HG03103 (cell line): ENCODE results near the gene TRPC4AP.

Source experiments
- ATAC-seq: cut with Tn5 transposase; IDR thresholded peaks from one replicate; pipeline ENCODE4 v1.9.1; 2021; ENCODE audit warnings: low read depth; ENCODE audit not compliant: unreplicated experiment

The TRPC4AP gene

DNA sequence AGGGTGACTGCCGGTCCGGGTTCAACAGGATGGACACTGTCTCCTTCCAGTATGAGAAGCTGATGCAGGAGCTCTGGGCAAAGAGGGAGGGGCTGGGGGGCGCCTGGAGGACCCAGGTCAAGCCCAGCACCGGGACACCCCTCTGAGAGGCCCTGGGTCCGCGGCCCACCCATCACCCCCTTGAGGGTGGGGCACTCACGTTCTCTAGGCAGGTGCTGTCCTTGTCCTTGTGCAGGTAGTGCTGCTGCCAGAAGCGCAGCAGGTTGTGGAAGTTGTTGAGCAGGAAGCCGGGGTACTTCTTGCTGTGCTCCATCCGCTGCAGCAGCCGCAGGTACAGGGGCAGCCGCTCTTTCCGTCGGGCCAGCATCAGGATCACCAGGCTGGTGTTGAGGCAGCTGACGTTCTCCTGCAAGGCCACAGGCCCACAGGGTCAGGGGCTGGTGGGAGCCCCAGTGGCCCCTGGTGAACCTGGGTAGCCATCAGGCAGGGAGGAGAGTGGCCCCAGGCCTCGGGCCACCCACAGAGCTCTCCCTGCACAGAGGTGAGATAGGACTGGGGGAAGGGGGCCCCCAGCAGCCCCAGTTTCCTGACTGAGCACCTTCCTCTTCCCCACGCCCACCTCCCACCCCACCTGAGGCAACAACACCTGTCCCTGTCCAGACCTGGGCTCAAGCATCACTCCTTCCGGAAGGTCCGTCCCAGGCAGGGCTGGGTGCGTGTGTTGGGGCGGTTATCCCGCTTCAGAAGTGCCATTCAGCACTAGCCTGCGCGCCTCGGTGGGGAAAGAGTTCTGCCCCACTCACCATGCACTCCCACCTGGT lies 89.2 kb downstream of the TRPC4AP start:
- ATAC-seq = no peak

DNA sequence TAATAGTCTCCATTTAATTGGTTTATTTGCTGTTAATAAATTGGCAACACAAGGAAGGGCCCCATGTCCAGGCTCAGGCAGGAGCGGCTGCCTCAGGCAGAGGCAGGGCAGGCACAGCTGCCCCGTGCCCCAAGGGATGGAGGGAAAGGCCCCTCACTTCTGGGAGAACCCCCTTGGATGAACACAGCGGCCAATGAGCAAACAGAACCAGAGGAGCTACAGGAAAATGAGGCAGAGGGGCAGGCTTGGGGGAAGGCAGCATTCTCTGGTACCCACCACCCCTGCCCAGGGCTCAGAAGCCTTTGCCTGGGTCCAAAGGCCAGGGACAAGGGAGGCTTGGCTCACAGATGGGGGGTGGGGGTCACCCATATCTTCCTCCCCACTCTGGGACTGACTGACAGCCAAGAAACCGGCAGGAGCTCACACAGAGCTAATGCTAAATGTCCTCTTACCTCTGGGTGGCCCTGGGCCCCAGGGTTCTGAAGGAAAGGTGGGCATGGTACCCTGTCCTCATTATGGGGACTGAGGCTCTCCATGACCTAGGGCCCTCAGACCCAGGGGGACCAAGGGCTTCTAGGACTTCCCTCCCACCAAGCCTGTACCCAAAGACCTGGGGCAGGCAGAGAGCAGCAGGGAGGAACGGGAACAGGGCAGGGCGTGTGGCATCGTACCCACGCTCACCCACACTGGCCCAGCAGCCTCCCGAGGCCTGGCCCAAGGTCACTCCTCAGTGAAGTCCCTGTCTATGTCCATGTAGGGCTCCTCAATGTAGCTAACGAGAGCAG lies 90.0 kb downstream of the TRPC4AP start:
- ATAC-seq = no peak

DNA sequence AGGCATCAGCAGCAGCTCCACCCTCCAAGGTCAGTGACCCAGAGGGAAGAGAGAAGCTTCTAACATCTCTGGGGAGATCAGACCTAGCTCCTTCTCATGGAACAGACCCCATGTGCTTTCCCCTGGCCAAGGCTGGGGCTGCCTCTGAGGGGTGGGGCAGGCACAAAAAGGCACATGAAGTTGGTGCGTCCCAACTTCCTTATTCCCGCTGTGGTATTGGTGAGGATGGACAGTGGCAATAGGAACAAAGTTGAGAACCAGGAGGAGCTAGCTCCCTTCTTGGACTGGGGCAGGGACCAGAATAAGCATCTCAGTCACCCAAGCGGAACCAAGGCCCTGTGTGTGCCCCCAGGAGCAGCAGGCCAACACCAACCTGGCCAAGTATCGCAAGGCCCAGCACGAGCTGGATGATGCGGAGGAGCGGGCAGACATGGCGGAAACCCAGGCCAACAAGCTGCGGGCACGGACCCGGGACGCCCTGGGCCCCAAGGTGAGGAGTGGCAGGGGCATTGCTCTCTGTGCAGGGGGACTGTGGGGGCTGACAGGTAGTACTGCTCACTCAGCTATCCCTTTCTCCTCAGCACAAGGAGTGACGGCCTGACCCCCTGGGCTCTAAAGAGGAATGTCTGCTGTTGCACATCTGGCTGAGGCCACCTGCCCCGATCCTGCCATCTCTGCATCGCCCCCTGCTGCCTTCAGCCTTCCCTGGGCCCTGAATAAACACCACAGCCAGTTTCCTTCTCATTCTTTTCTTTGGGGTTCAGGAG lies 90.8 kb downstream of the TRPC4AP start:
- ATAC-seq = no peak

DNA sequence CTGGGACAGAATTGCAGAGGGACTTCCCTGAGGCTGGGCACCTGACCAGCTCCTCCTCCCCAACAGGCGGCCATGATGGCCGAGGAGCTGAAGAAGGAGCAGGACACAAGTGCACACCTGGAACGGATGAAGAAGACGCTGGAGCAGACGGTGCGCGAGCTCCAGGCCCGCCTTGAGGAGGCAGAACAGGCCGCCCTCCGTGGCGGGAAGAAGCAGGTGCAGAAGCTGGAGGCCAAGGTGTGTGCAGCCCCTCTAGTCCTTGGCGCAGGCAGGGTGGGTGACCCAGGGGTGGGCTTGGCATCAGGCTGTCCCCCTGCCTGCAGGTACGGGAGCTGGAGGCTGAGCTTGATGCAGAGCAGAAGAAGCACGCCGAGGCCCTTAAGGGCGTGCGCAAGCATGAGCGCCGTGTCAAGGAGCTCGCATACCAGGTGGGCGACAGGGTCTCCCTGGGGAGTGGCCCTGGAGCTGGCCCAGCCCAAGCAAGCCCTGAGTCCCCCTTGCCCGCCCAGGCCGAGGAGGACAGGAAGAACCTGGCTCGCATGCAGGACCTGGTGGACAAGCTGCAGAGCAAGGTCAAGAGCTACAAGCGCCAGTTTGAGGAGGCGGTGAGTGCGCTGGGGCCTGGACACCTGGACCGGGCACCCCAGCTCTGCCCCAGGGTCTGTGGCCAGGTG lies 91.5 kb downstream of the TRPC4AP start:
- no peak for ATAC-seq

DNA sequence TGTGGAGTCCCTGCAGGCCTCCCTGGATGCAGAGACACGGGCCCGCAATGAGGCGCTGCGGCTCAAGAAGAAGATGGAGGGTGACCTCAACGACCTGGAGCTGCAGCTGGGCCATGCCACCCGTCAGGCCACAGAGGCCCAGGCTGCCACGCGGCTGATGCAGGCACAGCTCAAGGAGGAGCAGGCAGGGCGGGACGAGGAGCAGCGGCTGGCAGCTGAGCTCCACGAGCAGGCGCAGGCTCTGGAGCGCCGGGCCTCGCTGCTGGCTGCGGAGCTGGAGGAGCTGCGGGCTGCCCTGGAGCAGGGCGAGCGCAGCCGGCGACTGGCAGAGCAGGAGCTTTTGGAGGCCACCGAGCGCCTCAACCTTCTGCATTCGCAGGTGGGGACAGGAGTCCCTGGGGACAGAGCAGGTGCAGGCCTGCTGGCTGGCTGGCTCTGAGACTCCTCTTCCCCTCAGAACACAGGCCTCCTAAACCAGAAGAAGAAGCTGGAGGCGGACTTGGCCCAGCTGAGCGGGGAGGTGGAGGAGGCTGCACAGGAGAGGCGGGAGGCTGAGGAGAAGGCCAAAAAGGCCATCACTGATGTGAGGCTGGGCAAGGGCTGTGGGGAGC lies 92.2 kb downstream of the TRPC4AP start:
- ATAC-seq = no peak

DNA sequence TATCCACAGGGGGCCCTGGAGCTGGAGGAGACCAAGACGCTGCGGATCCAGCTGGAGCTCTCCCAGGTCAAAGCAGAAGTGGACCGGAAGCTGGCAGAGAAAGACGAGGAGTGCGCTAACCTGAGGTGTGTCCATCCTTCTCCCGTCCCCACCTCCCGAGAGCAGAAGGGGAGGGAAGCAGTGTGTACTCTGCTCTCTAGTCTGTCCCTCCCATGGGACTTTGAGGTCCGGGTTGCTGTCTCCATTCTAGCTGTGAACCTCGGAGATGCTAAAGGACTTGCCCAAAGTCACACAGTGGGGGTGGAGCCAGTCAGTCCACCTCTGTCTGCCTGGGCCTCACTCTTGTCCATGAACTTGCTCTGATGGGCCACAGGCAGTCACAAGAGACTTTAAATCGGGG lies 92.8 kb downstream of the TRPC4AP start:
- ATAC-seq = no peak

DNA sequence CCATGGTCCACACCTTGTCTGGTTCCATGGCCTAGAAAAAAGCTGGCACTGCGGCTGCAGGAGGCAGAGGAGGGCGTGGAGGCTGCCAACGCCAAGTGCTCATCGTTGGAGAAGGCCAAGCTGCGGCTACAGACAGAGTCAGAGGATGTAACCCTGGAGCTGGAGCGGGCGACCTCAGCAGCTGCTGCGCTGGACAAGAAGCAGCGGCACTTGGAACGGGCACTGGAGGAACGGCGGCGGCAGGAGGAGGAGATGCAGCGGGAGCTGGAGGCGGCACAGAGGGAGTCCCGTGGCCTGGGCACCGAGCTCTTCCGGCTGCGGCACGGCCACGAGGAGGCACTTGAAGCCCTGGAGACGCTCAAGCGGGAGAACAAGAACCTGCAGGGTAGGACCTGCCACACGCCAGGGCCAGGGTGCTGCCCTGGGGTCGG lies 93.6 kb downstream of the TRPC4AP start:
- ATAC-seq = no peak

DNA sequence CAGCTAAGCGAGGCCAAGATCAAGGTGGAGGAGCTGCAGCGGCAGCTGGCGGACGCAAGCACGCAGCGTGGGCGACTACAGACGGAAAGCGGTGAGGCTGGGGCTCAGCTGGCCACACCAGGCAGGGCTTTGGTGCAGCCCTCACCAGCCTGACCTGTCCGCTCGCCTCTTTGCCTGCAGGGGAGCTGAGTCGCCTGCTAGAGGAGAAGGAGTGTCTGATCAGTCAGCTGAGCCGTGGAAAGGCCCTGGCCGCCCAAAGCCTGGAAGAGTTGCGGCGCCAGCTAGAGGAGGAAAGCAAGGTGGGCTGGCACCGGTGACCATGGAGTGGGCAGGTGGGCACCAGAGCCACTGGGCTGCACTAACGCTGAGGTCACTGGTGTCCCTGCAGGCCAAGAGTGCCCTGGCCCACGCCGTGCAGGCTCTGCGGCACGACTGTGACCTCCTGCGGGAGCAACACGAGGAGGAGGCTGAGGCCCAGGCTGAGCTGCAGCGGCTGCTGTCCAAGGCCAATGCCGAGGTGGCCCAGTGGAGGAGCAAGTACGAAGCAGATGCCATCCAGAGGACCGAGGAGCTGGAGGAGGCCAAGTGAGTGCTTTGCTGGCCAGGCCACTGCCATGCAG lies 94.2 kb downstream of the TRPC4AP start:
- ATAC-seq = no peak

DNA sequence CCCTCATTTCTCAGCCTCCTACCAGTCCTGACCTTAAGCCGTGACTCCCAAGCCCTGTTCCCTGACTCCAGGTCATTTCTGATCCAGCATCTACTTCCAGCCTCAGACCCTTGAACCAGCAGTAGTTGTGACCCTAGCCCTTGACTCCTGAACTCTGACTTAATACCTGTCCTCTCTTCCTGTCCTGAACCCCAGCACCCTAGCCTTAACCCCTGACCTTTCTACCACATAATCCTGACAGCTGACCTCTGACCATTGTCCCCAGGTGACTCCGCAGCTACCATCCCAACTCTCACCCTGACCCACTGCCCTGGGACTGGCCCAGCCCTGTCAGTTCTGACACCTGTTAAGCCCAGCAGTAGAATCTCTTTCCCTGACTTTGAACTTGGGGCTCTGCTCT lies 94.8 kb downstream of the TRPC4AP start:
- ATAC-seq = no peak

DNA sequence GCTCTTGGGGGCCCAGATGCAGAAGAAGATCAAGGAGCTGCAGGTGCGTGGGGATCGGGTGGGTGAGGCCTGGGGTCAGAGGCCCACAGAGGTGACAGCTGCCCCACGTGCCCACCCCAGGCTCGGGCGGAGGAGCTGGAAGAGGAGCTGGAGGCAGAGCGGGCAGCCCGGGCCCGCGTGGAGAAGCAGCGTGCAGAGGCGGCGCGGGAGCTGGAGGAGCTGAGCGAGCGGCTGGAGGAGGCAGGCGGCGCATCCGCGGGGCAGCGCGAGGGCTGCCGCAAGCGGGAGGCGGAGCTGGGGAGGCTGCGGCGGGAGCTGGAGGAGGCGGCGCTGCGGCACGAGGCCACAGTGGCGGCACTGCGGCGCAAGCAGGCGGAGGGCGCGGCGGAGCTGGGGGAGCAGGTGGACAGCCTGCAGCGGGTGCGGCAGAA lies 95.5 kb downstream of the TRPC4AP start:
- no peak for ATAC-seq

DNA sequence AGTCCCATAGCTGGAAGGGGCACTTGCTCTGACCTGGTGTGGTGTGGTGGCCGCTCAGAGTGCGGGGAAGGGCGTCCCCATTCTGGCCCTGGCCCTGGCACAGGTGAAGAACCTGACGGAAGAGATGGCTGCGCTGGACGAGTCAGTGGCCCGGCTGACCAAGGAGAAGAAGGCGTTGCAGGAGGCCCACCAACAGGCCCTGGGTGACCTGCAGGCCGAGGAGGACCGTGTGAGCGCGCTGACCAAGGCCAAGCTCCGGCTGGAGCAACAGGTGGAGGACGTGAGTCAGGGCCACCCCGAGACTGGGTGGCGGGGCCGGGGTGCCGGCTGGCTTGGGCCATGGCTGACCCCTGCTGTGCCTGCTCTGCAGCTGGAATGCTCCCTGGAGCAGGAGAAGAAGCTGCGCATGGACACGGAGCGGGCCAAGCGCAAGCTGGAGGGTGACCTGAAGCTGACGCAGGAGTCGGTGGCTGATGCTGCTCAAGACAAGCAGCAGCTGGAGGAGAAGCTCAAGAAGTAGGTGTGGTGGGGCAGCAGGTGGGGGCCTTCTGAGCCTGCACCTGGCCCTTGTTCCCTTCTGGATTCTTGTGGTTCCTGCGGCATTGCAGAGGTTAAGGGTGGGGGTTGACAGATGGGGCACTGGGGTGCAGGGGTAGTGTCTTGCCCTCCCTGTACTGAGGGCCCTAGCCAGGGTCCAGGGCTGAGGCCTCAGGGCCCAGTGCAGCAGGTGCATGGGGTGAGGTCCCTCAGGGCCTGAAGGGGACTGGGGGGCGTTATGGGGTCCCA lies 96.2 kb downstream of the TRPC4AP start:
- ATAC-seq = no peak

DNA sequence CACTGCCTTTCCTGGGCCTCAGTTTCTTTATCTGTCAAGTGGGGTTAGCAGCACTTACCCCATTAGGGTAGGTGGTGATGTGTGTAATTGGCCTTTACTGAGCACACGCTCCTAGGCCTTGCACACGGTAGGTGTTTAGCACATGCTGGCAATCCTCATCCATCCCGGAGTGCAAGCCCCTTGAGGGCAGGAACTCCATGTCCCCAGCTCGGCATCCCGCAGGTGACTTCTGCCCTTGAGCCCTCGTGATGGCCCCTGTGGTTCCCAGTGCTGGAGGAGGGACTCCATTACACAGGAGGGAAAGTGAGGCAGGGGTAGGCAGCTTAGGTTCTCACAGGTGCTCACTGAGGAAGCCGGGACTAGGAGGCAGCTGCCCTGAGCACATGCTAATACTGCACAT lies 96.9 kb downstream of the TRPC4AP start:
- no peak for ATAC-seq

DNA sequence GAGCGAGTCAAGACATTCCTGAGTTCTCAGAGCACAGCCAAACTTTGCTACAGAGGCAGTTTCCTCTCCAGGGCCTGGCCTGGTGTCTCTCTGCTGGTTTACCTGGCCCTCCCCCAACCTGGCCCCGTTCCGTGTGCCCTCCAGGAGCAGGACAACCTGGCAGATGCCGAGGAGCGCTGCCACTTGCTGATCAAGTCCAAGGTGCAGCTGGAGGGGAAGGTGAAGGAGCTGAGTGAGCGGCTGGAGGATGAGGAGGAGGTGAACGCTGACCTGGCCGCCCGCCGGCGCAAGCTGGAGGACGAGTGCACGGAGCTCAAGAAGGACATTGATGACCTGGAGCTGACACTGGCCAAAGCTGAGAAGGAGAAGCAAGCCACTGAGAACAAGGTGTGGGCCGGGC lies 97.4 kb downstream of the TRPC4AP start:
- ATAC-seq = no peak

DNA sequence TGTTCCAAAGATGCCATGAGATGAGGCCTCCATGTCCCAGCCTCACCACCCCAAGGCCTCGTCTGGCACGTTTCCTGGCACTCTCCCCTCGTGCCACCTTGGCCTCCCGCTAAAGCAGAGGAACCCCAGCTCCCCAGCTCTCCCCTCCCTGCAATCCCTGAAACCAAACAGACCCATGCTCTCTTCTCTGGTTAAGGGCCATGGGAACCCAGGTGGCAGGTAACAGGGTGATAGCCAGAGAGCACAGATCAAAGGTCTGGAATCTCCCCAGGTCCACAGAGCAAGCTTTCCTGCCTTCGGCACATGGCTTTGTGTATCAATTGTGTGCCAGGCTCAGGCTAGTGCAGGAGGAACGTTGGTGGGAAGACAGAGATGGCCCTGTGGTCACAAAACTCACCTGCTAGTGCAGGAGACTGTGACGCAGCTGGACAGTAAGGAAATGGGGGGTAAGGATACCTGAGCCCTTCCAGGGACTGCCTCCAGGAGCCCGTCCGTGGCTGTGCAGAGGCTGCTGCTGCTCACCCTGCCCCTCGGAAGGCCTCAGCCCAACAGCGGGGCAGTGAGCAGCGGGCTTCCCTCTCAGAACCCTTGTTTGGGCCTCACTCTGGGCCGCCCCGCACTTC lies 98.0 kb downstream of the TRPC4AP start:
- ATAC-seq = no peak

DNA sequence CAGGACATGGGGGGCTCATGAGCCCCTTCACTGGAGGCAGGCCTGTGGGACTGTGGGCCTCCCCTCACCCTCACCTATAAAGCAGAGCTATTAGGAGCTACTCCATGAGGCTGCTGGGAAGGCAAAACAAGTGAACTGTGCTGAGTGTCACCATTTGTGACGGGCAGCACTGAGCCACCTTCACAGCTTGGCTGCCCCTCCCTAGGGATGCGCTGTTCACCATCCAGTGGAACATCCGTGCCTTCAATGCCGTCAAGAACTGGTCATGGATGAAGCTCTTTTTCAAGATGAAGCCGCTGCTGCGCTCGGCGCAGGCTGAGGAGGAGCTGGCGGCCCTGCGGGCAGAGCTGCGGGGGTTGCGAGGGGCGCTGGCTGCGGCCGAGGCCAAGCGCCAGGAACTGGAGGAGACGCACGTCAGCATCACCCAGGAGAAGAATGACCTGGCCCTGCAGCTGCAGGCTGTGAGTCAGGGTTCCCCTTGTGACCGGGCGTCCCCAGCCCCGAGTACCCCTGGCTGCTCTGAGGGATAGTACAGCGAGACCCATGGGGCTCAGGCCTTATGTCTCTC lies 98.6 kb downstream of the TRPC4AP start:
- no peak for ATAC-seq

DNA sequence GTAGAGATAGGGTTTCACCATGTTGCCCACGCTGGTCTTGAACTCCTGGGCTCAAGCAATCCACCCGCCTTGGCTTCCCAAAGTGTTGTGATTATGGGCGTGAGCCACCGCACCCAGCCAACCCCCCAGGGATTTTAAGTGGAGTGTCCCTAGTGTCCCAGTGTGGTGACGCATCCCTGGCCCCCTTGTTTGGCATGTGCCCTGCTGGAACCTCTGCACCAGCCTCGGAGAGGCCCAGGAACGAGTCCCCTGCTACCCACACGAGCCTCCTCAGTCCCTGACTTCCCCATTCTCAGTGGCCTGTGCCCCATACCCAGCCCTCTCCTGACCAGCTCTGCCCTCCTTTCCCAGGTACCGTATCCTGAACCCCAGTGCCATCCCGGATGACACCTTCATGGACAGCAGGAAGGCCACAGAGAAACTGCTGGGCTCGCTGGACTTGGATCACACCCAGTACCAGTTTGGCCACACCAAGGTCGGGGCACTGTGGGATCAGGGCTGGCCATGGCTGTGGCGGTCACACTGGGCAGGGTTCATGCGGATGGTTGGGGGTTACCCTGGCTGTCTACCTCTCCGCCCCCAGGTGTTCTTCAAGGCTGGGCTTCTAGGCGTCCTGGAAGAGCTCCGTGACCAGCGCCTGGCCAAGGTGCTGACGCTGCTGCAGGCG lies 99.7 kb downstream of the TRPC4AP start:
- no peak for ATAC-seq

DNA sequence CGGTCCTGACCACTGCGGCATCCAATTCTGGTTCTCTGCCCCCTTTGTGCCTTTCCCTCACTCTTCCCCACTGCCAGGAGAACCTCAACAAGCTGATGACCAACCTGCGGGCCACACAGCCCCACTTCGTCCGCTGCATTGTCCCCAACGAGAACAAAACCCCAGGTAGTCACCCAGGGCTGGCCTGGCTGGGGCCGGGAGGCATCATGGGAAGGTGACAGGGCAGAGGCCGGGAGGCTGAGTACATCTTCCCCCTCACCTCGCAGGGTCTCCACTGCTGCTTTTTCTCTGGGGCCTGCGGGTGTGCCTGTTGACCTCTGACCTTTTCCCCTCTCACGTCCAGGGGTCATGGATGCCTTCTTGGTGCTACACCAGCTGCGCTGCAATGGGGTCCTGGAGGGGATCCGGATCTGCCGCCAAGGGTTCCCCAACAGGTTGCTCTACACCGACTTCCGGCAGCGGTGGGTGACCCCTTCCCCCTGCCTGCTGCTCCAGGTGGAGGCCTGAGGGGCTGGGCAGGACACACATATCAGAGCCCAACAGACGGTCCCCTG lies 101.9 kb downstream of the TRPC4AP start:
- no peak for ATAC-seq
